Measurements from ENCODE around the gene ABCC1.

- TF ChIP-seq, protein P1, sequence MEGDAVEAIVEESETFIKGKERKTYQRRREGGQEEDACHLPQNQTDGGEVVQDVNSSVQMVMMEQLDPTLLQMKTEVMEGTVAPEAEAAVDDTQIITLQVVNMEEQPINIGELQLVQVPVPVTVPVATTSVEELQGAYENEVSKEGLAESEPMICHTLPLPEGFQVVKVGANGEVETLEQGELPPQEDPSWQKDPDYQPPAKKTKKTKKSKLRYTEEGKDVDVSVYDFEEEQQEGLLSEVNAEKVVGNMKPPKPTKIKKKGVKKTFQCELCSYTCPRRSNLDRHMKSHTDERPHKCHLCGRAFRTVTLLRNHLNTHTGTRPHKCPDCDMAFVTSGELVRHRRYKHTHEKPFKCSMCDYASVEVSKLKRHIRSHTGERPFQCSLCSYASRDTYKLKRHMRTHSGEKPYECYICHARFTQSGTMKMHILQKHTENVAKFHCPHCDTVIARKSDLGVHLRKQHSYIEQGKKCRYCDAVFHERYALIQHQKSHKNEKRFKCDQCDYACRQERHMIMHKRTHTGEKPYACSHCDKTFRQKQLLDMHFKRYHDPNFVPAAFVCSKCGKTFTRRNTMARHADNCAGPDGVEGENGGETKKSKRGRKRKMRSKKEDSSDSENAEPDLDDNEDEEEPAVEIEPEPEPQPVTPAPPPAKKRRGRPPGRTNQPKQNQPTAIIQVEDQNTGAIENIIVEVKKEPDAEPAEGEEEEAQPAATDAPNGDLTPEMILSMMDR (IDR thresholded peaks at IDR 0.05; ENCODE audit: low read depth, low read length, poor library complexity, severe bottlenecking): no peak
- TF ChIP-seq EZH2phosphoT487 (IDR thresholded peaks at IDR 0.05; ENCODE audit: borderline replicate concordance, low read length): no peak
Measured at GRCh38 chr16:16086653-16087446, 137.4 kb downstream of the ABCC1 start.

Measured in DOHH2 (cell line).